Measurements from ENCODE around the gene THY1. TPM values are rescaled to one million over a fixed set of nuclear protein-coding genes. Genes with fewer than 3 reads are reported as not detected.

THY1 gene
- total RNA-seq, 1 experiment from 2014 or later, result not detected

DNA sequence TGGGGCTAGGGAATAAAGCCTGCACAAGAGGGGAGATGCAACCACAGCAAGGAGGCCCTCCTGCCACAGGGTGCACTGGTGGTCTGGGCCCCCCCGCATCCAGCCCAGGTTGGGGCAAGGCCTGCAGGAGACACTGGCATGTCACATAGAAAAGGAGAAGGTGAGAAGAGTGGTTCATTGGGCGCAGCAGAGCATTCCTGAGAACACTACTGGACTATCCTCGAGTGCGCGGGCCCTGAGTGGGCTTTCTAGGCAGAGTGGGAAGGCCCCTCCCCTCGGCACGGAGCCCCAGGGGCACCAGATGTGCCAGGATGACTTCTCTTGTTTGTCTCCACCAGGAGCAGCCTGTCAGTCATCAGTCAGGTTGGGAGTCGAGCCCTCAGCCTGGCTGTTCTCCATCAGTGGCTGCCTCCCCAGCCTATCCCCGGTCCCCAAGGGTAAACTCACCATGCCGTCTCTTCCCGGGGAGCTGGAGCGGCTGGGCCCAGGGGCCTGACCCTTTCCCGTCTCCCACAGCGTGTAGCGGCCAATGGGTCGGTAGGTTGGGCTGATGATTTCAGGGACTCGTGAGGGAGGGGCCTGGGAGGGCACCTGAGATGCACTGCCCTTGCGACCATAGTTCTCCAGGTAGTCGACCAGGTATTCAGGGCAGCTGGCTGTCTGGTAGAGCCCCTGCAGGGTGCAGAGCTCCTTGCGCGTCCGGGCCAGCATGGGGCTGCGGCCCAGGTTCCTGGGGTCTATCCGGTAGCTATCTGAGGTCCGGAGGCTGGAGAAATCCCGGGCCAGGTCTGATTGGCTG lies 50.5 kb downstream of the THY1 start:
- no peak for DNase-seq (ENCODE audit: extremely low read depth, low read depth)

DNA sequence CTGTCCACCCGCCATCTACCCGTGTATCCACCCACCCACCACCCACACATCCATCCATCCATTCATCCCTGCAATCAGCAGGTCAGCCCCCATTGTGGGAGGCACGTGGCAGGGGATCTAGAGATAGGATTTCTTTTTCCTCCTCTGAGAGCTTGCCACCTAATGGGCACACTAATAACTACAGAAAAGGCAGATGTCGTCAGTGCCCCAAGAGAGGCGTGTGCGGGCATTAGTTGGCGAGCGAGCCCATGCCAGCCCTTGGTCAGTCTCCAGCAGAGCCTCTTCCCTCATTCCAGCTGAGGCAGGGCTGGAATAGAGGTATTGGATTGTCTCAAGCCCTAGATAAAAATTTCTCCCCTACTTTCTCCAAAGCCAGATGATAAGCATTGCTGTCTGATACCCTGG lies 51.2 kb downstream of the THY1 start:
- peak; percentile 29 for DNase-seq (ENCODE audit: extremely low read depth, low read depth)

DNA sequence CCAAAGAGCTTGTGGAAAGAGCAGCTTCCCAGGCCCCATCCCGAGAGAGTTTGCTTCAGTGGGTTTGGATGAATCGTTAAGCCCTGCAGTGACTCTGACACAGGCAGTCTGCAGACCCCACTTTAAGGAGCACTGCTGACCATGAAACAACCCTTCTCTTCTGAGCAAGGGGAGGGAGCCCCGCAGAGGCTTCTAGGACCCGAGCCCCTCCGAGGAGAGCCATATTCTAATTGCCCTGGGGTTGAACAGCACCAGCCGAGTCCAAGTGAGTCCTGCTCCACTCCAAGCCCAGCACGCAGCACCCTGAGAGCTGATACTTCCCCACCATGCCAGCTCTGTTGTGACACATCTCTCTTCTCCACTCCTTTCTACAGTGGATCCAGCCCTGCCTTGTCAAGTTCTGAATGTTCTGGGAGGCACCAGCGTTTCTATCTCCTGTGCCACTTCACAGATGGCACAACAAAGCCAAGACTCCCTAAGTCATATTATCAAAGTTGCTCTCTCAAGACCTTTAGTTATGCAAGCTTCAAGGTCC lies 51.8 kb downstream of the THY1 start:
- no peak for DNase-seq (ENCODE audit: extremely low read depth, low read depth)

DNA sequence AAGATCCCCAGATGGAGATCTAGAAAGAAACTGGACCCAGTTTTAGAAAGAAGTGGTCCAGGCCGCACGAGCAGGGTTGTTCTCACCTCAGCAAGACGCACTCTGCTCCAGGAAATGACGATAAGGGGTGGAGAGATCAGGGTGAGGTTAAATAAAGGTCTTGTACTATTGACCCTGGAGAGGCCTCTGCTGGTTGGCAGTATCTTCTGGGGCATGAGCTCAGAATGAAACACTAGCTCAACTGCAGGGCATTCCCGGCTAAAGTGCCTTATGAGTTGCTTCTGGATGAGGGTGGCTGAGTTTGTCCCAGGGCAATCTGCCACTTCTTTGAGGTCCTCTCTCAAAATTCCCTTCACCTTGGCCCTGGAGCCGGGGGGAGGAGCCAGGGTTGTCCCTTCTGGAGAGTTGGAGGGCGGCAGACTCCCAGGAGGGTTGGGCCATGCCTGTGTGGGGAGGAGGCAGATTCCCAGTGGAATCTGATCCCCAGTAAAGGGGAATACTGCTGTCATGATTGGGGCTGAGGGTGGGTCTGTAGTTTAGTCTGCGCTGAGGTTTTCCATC lies 52.4 kb downstream of the THY1 start:
- no peak for DNase-seq (ENCODE audit: extremely low read depth, low read depth)

- no peak for DNase-seq (ENCODE audit: extremely low read depth, low read depth)
Measured at GRCh38 chr11:119369132-119369925, 53.6 kb downstream of the THY1 start.

DNA sequence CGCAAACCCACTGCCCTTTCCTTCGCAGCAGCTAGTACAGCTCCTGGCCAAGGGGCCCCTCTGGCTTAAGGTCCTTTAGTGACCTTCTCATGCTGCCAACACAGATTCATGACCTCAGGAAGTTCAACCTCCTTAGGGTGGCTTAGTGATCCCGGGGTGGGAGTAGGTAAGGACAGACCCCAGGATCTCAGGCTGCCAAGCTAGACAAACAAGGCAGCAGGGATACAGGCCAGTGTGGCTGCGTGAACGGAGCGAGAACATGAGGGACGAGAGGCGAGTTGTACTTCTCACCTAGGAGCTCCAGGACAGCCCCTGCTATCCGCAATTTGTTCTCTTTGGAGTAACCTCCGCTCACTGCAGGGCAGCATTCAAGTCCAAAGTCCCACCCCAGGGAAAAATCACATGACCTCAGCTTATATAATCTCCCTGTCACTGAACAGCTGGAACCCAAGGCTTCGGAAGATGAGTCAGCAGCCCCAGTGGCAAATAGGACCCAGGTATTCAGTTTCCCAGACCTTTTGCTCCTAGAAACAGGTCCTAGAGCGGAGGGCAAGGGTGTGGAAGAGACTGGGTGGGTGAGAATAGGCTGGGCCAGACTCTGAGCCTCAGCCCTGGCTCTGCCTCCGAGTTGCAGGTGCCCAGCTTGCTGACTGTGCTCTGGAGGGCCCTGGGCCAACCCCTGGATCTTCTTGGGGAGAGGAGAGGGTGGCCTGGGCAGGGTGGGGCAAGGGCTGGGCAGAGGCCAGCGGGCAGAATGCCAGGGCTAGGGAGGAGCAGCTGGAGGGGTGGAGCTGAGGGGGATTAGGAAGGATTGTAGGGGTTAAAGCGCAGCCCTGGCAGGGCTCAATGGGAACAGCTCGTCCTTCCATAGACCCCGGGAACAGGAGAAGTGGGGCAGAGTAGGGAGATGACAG lies 54.6 kb downstream of the THY1 start:
- DNase-seq (ENCODE audit: extremely low read depth, low read depth), result no peak

DNA sequence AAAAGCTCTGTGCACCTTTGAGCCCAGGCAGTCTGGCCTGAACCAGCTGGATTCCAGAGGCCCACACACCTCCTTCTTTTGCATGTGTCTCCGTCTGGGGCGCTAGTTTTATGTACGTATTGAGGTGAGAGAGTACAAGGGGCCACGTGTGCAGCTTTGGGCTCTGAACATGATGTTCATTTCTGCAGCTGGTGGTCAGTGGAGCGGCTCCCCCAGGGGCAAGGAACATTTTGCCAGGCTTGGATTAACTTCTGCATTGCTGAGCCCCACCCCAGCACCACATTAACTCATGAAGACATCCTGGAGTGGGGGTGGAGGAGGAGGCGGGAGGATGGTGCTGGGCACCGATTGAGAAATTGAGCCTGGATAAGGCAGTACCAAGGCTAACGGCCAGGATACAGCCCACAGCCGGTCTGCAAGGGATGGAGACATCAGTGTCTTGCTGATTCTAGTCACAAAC lies 55.3 kb downstream of the THY1 start:
- DNase-seq (ENCODE audit: extremely low read depth, low read depth), result no peak

Small RNA genes within 50 kb of the gene (small RNA-seq; reads per million reads assigned to genes)
- 0 reads per million in 2 experiments for gene AP003396.4

Other genes starting within 250 kb of the THY1 start
- not detected in 2 replicates for gene NHERF4, start 237.7 kb downstream of the THY1 start, total RNA-seq (2014; rRNA removed; shearing (Covaris generic))
- gene CBL, start 216.8 kb downstream of the THY1 start, total RNA-seq (2014; rRNA removed; shearing (Covaris generic)), result 11.2 and 12.3 TPM in 2 replicates
- gene MCAM, start 106.0 kb downstream of the THY1 start, total RNA-seq (2014; rRNA removed; shearing (Covaris generic)), result 187 and 195 TPM in 2 replicates
- gene RNF26, start 88.6 kb downstream of the THY1 start, total RNA-seq (2014; rRNA removed; shearing (Covaris generic)), result 6.1 and 7.7 TPM in 2 replicates
- gene C1QTNF5, start 82.3 kb downstream of the THY1 start, total RNA-seq (2014; rRNA removed; shearing (Covaris generic)), result not detected in 2 replicates
- gene MFRP, start 76.5 kb downstream of the THY1 start, total RNA-seq (2014; rRNA removed; shearing (Covaris generic)), result not detected in 2 replicates
- gene USP2, start 41.5 kb downstream of the THY1 start, total RNA-seq (2014; rRNA removed; shearing (Covaris generic)), result 0.17 and 0.27 TPM in 2 replicates

All from NCI-H460 (cell line).